Activated B cell treated with CpG ODN at 0.5 μM for 24 hours (primary cell): ENCODE results near the gene LIX1L. TPM values are rescaled to one million over a fixed set of nuclear protein-coding genes. Genes with fewer than 3 reads are reported as not detected.

Experiments
- ATAC-seq: fragments of 200-7000 bp; cut with Tn5 transposase; one replicate; pipeline ENCODE4 v1.10.0; 2021; ENCODE audit warnings: low read depth, mild to moderate bottlenecking, moderate library complexity
- CTCF ChIA-PET: fragments of 350-600 bp; sonication (Branson Sonifier 250); formaldehyde crosslinking; loops from one replicate; lab custom pipeline; 2021; ENCODE audit warnings: antibody characterized with exemption; lab: Charles Lee
- POLR2A ChIA-PET: fragments of 350-600 bp; sonication (Branson Sonifier 250); formaldehyde crosslinking; loops from one replicate; lab custom pipeline; 2021; ENCODE audit warnings: antibody characterized with exemption; lab: Charles Lee
- DNase-seq: peaks from one replicate; pipeline ENCODE4 v3.0.0; 2022
- H3K27ac Mint-ChIP-seq: one replicate; pipeline ENCODE4 v1.8.0; 2020; ENCODE audit warnings: mixed read lengths
- H3K27me3 Mint-ChIP-seq: one replicate; pipeline ENCODE4 v1.8.0; 2021; ENCODE audit warnings: mixed read lengths
- H3K36me3 Mint-ChIP-seq: one replicate; pipeline ENCODE4 v1.8.0; 2021; ENCODE audit warnings: low read depth, mixed read lengths
- H3K4me1 Mint-ChIP-seq: one replicate; pipeline ENCODE4 v1.8.0; 2021; ENCODE audit warnings: mixed read lengths
- H3K4me3 Mint-ChIP-seq: one replicate; pipeline ENCODE4 v1.8.0; 2020; ENCODE audit warnings: mild to moderate bottlenecking, mixed read lengths
- H3K9me3 Mint-ChIP-seq: one replicate; pipeline ENCODE4 v1.8.0; 2020; ENCODE audit warnings: mixed read lengths
- CTCF ChIP-seq: fragments of 200-600 bp; IDR thresholded peaks from one replicate; pipeline ENCODE4 v1.8.0; 2022; ENCODE audit warnings: antibody characterized with exemption, mild to moderate bottlenecking
- intact Hi-C: fragments of 100-400 bp; cut with micrococcal nuclease; formaldehyde crosslinking; loops from one replicate; pipeline ENCODE4 v1.15.1; 2024
- total RNA-seq: library from RNA; stranded (reverse); gene quantifications from 2 replicates; pipeline ENCODE4 v1.2.3, GENCODE V29; 2022

The LIX1L gene
- total RNA-seq, 1 donor from 2014 or later: 31.7 TPM

- intact Hi-C loops: no loop called here
- ChIA-PET CTCF (interaction anchor here (2.6 kb wide), 1 partner anchor 32 kb away, joined by 23 read pairs; the partner anchor contains the start of gene RBM8A), POLR2A (interaction anchor here (0.6 to 4.7 kb wide), 11 partner anchors 19 to 678 kb away, joined by 4 to 88 read pairs (median 16); partner anchors contain the start of genes PEX11B, PIAS3, POLR3C and RBM8A)
- Mint-ChIP-seq H3K36me3 (peaks cover 9% of the 10 kb centered on the region), H3K27ac (peak overlapping the region; percentile 30), H3K4me3 (peak overlapping the region; percentile 90), H3K9me3 (no peaks in the 10 kb centered on the region), H3K27me3 (no peaks in the 10 kb centered on the region), H3K4me1 (peaks cover 81% of the 10 kb centered on the region)
- no peak for ATAC-seq
- DNase-seq: no peak
- TF ChIP-seq CTCF: no peak
Observed at GRCh38 chr1:145959333-145959732, 1.5 kb upstream of the LIX1L start.

DNA sequence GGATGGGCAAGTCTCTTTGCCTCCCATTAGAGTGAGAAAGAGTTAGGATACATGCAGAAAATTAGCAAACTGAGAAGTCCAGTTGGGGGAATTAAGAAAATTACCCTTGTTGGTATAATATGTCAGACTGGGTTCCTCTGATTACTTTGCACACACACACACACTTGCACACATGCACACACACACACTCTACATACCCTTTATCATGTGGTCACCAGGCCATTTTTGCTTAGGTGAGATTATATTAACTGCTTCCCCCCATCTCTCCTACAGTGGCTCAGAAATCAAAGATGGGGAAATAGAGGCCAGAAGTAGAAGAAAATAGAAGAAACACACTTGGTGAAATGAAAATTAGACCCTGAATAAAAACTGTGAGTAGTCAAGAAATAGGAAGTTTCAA is 917 bp upstream of the LIX1L start:
- CTCF ChIA-PET: interaction anchor here (0.8 to 2.6 kb wide), 7 partner anchors 19 to 113 kb away, joined by 3 to 23 read pairs (median 5); partner anchors contain the start of genes NUDT17 and RBM8A
- POLR2A ChIA-PET: interaction anchor here (1.1 to 4.7 kb wide), 15 partner anchors 20 to 678 kb away, joined by 3 to 88 read pairs (median 11); partner anchors contain the start of genes NUDT17, PEX11B, PIAS3 and POLR3C
- no peaks in the 10 kb centered on the region for H3K9me3 Mint-ChIP-seq
- no peak for DNase-seq
- peaks cover 12% of the 10 kb centered on the region for H3K36me3 Mint-ChIP-seq
- ATAC-seq: no peak
- no peaks in the 10 kb centered on the region for H3K27me3 Mint-ChIP-seq
- intact Hi-C loops: loop anchor here (1.0 kb wide), 3 partner anchors 21 to 40 kb away; partner anchors contain the start of genes PEX11B and RBM8A
- H3K27ac Mint-ChIP-seq: peak overlapping the region; percentile 3
- H3K4me1 Mint-ChIP-seq: peaks cover 75% of the 10 kb centered on the region
- H3K4me3 Mint-ChIP-seq: peak overlapping the region; percentile 90
- no peak for TF ChIP-seq CTCF

- intact Hi-C loops: loop anchor here (1.0 kb wide), 1 partner anchor 25 kb away; no protein-coding TSS in a partner anchor
- Mint-ChIP-seq H3K27me3 (no peaks in the 10 kb centered on the region), H3K9me3 (no peaks in the 10 kb centered on the region), H3K36me3 (peaks cover 15% of the 10 kb centered on the region), H3K4me3 (peak overlapping the region; percentile 96), H3K4me1 (peaks cover 61% of the 10 kb centered on the region), H3K27ac (peak overlapping the region; percentile 94)
- TF ChIP-seq CTCF: no peak
- ChIA-PET CTCF (interaction anchor here (1.3 to 2.6 kb wide), 5 partner anchors 7 to 111 kb away, joined by 3 to 23 read pairs (median 7); partner anchors contain the start of genes NUDT17 and RBM8A), POLR2A (interaction anchor here (0.6 to 4.7 kb wide), 13 partner anchors 8 to 133 kb away, joined by 3 to 88 read pairs (median 11); partner anchors contain the start of genes ANKRD34A, NUDT17, PEX11B and PIAS3)
- DNase-seq (no peak), ATAC-seq (no peak)
Observed at GRCh38 chr1:145956781-145957442, 905 bp downstream of the LIX1L start.

DNA sequence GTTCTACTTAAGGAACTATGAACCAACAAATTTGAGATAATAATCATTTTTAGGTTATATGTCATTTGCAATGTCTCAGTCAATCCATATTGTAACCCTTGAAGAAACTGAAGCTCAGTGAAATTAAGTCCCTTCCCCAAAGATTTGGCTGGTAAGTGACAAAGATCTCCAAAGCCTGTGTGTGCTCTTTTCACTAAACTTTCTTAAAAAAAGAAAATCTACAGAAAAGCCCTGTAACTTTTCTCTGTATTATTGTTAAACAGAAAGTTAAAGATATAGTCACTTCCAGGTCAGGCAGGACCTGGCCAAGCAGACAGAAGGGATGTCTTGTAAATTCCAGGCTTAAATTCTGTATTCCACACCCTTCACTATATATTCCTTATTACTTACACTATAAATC is 1.5 kb downstream of the LIX1L start:
- intact Hi-C loops: no loop called here
- H3K9me3 Mint-ChIP-seq: no peaks in the 10 kb centered on the region
- POLR2A ChIA-PET: interaction anchor here (0.6 to 4.7 kb wide), 7 partner anchors 8 to 132 kb away, joined by 3 to 88 read pairs (median 11); partner anchors contain the start of genes ANKRD34A, NUDT17, PEX11B and POLR3C
- CTCF ChIA-PET: no interaction called here
- ATAC-seq (no peak), DNase-seq (no peak)
- no peaks in the 10 kb centered on the region for H3K27me3 Mint-ChIP-seq
- peak overlapping the region; percentile 96 for H3K4me3 Mint-ChIP-seq
- H3K36me3 Mint-ChIP-seq: peaks cover 16% of the 10 kb centered on the region
- H3K4me1 Mint-ChIP-seq: peaks cover 57% of the 10 kb centered on the region
- no peak overlapping the region for H3K27ac Mint-ChIP-seq
- TF ChIP-seq CTCF: no peak

GRCh38 chr1:145955436-145955835 is 2.4 kb downstream of the LIX1L start:
- Mint-ChIP-seq H3K9me3 (no peaks in the 10 kb centered on the region), H3K27me3 (no peaks in the 10 kb centered on the region), H3K4me1 (peaks cover 53% of the 10 kb centered on the region), H3K4me3 (no peak overlapping the region), H3K36me3 (peaks cover 16% of the 10 kb centered on the region), H3K27ac (no peak overlapping the region)
- DNase-seq (no peak), ATAC-seq (no peak)
- POLR2A ChIA-PET: interaction anchor here (0.9 to 4.7 kb wide), 6 partner anchors 9 to 96 kb away, joined by 3 to 41 read pairs (median 8); partner anchors contain the start of genes ANKRD34A, PEX11B, POLR3GL and RBM8A
- intact Hi-C loops: no loop called here
- CTCF ChIA-PET: interaction anchor here (1.0 kb wide), 1 partner anchor 10 kb away, joined by 3 read pairs; no protein-coding TSS in a partner anchor
- TF ChIP-seq CTCF: no peak
